ES-I3 (cell line): ENCODE data around the gene MAN1A1.

ENCODE experiments used
- H3K36me3 ChIP-seq: 2 replicates; pipeline ENCODE4 v1.6.1; 2013; ENCODE audit warnings: mild to moderate bottlenecking, low read length, control low read depth, moderate library complexity; ENCODE audit not compliant: insufficient read depth
- H3K4me1 ChIP-seq: 2 replicates; pipeline ENCODE4 v1.6.1; 2013; ENCODE audit warnings: mild to moderate bottlenecking, control low read depth, low read length; ENCODE audit not compliant: insufficient read depth
- H3K9ac ChIP-seq: 2 replicates; pipeline ENCODE4 v1.6.1; 2013; ENCODE audit warnings: low read depth, mild to moderate bottlenecking, low read length, moderate library complexity
- H3K9me3 ChIP-seq: 2 replicates; pipeline ENCODE4 v1.6.1; 2013; ENCODE audit warnings: mild to moderate bottlenecking, low read length, moderate library complexity; ENCODE audit not compliant: control insufficient read depth, insufficient read depth

The MAN1A1 gene

DNA sequence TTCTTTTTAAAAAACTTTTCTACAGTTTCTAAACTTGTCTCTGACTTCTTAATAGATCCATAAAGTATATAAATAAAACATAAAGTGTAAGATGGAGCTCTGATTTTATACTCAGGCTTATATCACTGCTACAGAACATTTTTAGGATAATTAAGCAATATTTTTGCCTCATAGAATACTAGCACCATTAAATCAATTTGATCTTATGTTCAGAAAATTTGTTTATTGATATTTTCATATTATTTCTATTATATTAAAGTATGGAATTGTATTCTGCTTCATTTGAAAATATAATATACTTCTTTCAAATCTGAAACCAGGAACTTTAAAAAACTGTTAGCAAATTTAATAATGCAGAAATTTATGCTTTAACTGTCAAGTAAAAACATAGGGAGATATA, 106.5 kb downstream of the MAN1A1 start:
- no peaks in the 10 kb centered on the region for H3K36me3 ChIP-seq
- H3K9me3 ChIP-seq = no peaks in the 10 kb centered on the region
- H3K4me1 ChIP-seq = peaks cover 25% of the 10 kb centered on the region
- no peak overlapping the region for H3K9ac ChIP-seq

GRCh38 chr6:119241540-119242309, 107.8 kb downstream of the MAN1A1 start:
- Histone ChIP-seq H3K36me3 (no peaks in the 10 kb centered on the region), H3K9ac (no peak overlapping the region), H3K4me1 (peaks cover 25% of the 10 kb centered on the region), H3K9me3 (no peaks in the 10 kb centered on the region)

DNA sequence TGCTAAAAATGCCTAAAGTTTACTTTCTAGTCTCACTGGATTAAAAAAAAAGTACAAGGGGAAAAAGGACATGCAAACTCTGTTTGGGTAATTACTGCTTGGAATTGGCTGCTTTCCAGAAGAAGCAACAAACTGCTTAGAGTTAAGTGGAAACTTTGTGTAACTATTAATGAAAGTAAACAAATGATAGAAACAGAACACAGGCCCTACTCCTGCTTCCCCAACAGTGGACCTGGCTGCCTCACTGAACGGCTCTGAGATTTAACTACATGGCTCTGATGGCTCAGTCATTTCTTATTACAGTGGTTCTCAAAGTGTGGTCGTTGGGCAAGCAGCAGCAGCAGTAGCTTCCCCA, 108.5 kb downstream of the MAN1A1 start:
- H3K9me3 ChIP-seq = no peaks in the 10 kb centered on the region
- peaks cover 25% of the 10 kb centered on the region for H3K4me1 ChIP-seq
- no peak overlapping the region for H3K9ac ChIP-seq
- no peaks in the 10 kb centered on the region for H3K36me3 ChIP-seq

GRCh38 chr6:119240257-119241110, 109.1 kb downstream of the MAN1A1 start:
- no peak overlapping the region for H3K9ac ChIP-seq
- H3K9me3 ChIP-seq = no peaks in the 10 kb centered on the region
- H3K36me3 ChIP-seq = no peaks in the 10 kb centered on the region
- H3K4me1 ChIP-seq = peaks cover 25% of the 10 kb centered on the region

DNA sequence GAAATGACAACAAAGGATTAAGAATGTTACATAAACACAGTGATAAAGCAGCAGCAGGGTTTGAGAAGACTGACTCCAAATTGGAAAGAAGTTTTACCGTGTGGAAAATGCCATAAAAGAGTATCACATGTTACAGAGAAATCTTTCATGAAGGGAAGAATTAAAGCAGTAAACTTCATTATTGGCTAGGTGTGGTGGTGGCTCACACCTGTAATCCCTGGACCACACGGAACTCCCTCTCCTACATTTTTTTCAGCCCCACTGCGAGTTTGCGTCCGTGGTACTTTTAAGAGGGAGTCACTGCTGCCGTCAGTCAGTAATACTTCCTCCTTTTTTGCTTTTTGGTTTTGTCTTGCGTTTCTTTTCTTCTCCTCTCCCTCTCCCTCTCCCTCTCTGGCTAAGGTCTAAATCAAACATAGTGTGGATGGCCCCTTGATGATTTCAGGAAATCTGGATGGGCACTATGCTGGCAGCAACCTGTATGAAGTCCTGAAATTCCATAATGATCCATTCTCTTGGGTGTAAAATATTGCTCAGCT, 112.3 kb downstream of the MAN1A1 start:
- H3K9me3 ChIP-seq = no peaks in the 10 kb centered on the region
- no peaks in the 10 kb centered on the region for H3K36me3 ChIP-seq
- no peak overlapping the region for H3K9ac ChIP-seq
- H3K4me1 ChIP-seq = peaks cover 25% of the 10 kb centered on the region

GRCh38 chr6:119234941-119235340, 114.6 kb downstream of the MAN1A1 start:
- H3K9ac ChIP-seq = no peak overlapping the region
- H3K9me3 ChIP-seq = no peaks in the 10 kb centered on the region
- peaks cover 4% of the 10 kb centered on the region; the same call in 1 of the 2 replicates for H3K4me1 ChIP-seq
- H3K36me3 ChIP-seq = no peaks in the 10 kb centered on the region

- Histone ChIP-seq H3K36me3 (no peaks in the 10 kb centered on the region), H3K9me3 (no peaks in the 10 kb centered on the region), H3K4me1 (no peaks in the 10 kb centered on the region; the same call in 1 of the 2 replicates), H3K9ac (no peak overlapping the region)
These were observed 115.1 kb downstream of the MAN1A1 start for GRCh38 chr6:119234457-119234856.

DNA sequence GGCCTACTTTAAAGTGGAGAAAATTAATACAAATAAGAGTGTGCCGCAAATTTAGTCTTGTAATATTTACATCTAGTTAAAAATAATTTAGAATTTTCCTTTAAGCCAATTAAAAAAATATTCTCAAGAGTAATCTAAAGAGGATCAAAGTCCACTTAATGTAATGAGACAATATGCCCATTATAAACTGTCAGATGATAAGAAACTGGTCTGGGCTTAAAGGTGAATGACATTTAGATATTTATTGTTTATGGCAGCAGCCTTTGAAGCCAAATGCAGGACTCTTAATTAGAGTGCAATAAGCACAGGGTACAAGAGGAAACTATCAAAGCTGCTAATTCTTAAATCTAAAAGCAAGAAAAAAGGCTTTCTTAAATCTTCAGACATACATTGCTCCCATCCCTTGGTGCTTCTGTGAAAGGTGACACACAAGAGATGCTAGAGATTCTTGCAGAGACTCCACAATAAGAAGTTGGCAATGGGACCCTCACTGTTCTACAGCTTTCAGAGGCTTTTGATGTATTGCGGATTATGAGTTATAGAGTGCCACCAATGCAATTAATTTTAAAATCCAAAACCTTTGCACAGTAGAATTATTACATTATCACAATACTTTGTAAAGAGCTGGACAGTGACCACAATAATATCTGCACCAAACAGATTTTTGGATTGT, 116.1 kb downstream of the MAN1A1 start:
- no peaks in the 10 kb centered on the region for H3K4me1 ChIP-seq
- no peaks in the 10 kb centered on the region for H3K9me3 ChIP-seq
- H3K36me3 ChIP-seq = no peaks in the 10 kb centered on the region
- no peak overlapping the region for H3K9ac ChIP-seq

- H3K36me3 ChIP-seq = no peaks in the 10 kb centered on the region
- no peaks in the 10 kb centered on the region for H3K4me1 ChIP-seq
- no peak overlapping the region for H3K9ac ChIP-seq
- no peaks in the 10 kb centered on the region for H3K9me3 ChIP-seq
These were observed 118.2 kb downstream of the MAN1A1 start for GRCh38 chr6:119231394-119231793.

DNA sequence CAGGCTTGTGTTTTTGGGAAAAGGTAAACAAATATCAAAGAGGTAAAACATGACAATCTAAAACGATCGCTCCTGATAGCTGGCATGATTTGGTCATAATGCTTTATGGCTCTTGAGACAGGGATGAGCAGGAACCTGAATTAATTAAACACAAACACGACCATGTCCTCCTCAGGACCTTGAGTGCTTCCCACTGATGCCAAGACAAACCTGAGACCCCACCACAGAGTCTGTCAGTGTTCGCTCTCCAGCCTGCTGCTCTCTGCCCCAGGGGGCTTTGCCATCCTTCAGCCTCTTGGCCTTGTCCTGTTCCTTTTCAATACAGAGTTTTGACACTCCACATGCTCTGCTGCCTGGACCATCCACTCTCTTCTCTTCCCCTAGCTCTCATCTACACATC, 119.4 kb downstream of the MAN1A1 start:
- Histone ChIP-seq H3K4me1 (no peaks in the 10 kb centered on the region), H3K36me3 (no peaks in the 10 kb centered on the region), H3K9ac (no peak overlapping the region), H3K9me3 (no peaks in the 10 kb centered on the region)

DNA sequence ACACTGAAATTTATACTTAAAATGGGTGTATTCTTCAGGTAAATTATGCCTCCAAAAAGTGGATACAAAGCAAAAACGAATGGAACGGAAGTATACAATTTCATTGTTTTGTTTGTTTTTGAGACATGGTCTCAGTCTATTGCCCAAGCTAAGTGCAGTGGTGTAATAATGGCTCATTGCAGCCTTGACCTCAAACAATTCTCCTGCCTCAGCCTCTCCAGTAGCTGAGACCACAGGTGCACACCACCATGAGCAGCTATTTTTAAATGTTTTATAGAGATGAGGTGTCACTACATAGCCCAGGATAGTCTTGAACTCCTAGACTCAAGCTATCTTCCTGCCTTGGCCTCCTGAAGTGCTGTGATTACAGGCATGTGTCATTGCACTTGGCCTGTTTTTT, 122.2 kb downstream of the MAN1A1 start:
- Histone ChIP-seq H3K9ac (no peak overlapping the region), H3K9me3 (no peaks in the 10 kb centered on the region), H3K4me1 (no peaks in the 10 kb centered on the region), H3K36me3 (no peaks in the 10 kb centered on the region)

- Histone ChIP-seq H3K9me3 (no peaks in the 10 kb centered on the region), H3K9ac (no peak overlapping the region), H3K36me3 (no peaks in the 10 kb centered on the region), H3K4me1 (no peaks in the 10 kb centered on the region)
These were observed 123.5 kb downstream of the MAN1A1 start for GRCh38 chr6:119226089-119226488.

- Histone ChIP-seq H3K9me3 (no peaks in the 10 kb centered on the region), H3K36me3 (no peaks in the 10 kb centered on the region), H3K4me1 (no peaks in the 10 kb centered on the region), H3K9ac (no peak overlapping the region)
These were observed 125.4 kb downstream of the MAN1A1 start for GRCh38 chr6:119224095-119224701.

GRCh38 chr6:119220452-119220851, 129.1 kb downstream of the MAN1A1 start:
- Histone ChIP-seq H3K4me1 (no peaks in the 10 kb centered on the region), H3K36me3 (no peaks in the 10 kb centered on the region), H3K9ac (no peak overlapping the region), H3K9me3 (no peaks in the 10 kb centered on the region)
